CD4-positive, alpha-beta T cell treated with Interleukin-12 subunit alpha and Interleukin-12 subunit beta, for 1 hour (primary cell): ENCODE results near the gene OR52J3.
"Not testable (repeated sequence)": the region's sequence is repeated elsewhere in the genome, so short reads cannot be mapped to it uniquely, and the experiment has no call there.

Experiments used
- DNase-seq: peaks from one replicate; pipeline ENCODE4 v3.0.0-alpha.2; 2020

OR52J3 gene

DNA sequence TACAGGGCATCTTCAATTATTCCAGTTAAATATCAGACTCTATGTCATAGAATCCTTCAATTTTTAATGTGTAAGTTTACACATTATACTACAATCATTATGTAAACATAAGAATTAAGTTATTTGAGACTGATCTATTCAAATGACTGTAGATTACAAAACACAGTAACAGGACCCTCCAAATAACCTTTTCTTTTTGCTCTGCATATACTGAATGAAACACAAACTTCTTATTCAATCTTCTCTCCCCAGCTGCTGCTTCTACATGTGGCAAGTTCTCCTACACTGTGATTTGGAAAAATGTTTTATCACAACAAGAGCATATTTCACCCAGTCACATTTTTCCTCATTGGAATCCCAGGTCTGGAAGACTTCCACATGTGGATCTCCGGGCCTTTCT, at the start of gene OR52J3:
Gene OR52J3 (plus strand): TSS at position 301 of the 400 bp plus-strand sequence. CDS start 0 bp downstream, at position 301.
- DNase-seq: no peak

GRCh38 chr11:5004424-5005274, 41.7 kb upstream of the OR52J3 start:
- no peak for DNase-seq

GRCh38 chr11:5007561-5007960, 38.8 kb upstream of the OR52J3 start:
- DNase-seq: no peak

GRCh38 chr11:5011254-5011653, 35.1 kb upstream of the OR52J3 start:
- DNase-seq: no peak

DNA sequence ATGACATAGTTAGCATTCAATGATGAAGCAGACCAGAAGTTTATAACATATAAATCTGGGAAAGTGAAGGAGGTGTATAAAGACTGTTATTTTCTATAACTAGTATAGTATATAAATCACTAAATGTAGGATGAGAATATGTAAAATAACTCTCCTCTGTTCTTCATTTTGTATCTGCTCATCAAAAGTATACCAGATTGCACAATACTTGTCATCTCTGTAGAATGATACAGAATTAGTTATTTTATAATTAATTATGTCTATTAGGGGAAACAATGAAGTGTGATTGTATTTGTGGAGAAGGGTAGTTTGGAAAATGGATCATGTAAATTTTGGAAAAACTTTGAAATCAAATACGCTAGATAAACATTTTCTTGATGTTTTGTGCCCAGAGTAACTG, 33.3 kb upstream of the OR52J3 start:
- no peak for DNase-seq

- DNase-seq: no peak
These were observed 24.3 kb upstream of the OR52J3 start for GRCh38 chr11:5021996-5022395.

- DNase-seq: no peak
These were observed 9.7 kb upstream of the OR52J3 start for GRCh38 chr11:5036669-5037068.

DNA sequence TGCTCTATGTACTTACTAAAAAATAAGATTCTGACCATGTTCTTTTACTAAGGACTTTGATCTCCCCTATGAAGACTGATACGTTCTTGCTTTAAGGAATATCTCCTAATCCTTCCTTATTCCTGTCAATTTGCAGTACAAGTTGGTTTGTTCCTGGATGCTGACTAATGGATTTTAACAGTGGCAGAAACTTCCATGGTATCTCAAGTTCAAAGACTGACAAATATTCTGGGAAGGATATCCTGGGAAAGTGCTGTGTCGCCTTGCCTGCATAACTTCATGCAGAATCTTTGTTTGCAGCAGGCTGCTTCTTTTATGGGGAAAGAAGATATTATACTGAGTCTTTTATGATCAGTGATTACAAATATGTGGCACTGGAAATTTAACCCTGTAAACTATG, 8.4 kb upstream of the OR52J3 start:
- no peak for DNase-seq

- no peak for DNase-seq
These were observed 8.0 kb upstream of the OR52J3 start for GRCh38 chr11:5038341-5038740.

- no peak for DNase-seq
These were observed 5.5 kb upstream of the OR52J3 start for GRCh38 chr11:5040876-5041275.

GRCh38 chr11:5042091-5042490, 4.2 kb upstream of the OR52J3 start:
- no peak for DNase-seq

GRCh38 chr11:5043380-5043779, 2.9 kb upstream of the OR52J3 start:
- no peak for DNase-seq

DNA sequence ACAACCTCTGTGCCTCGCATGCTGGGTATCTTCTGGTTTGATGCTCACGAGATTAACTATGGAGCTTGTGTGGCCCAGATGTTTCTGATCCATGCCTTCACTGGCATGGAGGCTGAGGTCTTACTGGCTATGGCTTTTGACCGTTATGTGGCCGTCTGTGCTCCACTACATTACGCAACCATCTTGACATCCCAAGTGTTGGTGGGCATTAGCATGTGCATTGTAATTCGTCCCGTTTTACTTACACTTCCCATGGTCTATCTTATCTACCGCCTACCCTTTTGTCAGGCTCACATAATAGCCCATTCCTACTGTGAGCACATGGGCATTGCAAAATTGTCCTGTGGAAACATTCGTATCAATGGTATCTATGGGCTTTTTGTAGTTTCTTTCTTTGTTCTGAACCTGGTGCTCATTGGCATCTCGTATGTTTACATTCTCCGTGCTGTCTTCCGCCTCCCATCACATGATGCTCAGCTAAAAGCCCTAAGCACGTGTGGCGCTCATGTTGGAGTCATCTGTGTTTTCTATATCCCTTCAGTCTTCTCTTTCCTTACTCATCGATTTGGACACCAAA, 516 bp downstream of the OR52J3 start:
- DNase-seq: no peak

DNA sequence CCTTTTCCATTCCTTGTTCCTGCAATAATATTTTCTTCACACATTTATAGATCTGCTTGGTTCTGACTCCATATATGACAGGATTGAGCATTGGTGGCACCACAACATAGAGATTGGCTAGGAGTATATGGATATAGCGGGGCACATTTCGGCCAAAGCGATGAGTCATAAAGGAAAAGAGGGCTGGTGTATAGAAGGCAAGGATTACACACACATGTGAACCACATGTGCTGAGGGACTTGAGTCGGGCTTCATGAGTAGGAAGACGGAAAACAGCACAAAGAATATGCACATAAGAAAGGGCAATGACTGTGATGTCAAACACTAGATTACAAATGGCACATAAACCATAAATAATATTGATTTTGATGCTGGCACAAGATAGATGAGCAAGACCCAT, 12.4 kb downstream of the OR52J3 start:
- DNase-seq: not testable (repeated sequence)

DNA sequence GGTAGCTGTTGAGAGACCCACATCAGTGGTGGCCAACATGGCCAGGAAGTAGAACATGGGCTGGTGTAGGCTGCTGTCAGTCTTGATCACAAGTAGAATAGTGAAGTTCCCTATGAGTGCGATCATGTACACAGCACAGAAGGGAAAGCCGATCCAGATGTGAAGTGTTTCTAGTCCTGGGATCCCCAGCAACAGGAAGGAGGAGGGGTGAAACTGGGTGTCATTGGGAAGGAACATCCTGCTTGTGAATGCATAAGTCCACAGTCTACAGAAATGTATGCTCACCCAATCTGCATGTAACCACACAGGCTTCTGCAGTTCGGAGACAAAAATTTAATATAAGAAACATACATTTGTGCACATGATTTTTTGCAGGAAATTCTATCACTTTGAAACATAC, 13.1 kb downstream of the OR52J3 start, which contains the start of gene OR52E2:
Gene OR52E2 (minus strand): TSS at position 237 of the 400 bp plus-strand sequence. CDS start 0 bp downstream, at position 237.
- DNase-seq: no peak

DNA sequence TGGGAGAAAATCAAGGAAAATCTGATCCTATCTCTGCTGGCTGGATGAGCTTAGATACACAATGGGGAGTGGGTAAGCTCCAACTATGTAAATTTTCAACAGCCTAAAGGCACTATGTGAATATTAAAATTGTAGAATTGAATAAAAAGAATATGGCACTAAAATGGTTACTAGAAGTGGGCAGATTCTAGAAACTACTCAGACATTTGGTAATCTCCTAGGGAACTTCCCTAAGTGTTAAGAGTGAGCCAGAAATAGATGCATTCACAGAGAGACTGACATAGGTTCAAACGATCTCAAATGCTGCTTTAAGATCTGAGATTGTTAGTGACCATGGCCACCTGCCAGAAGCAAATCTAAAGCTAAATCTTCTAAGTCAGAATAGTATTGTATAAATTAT, 18.7 kb downstream of the OR52J3 start:
- no peak for DNase-seq

- no peak for DNase-seq
These were observed 22.9 kb downstream of the OR52J3 start, which contains the start of gene OR52E1 for GRCh38 chr11:5069272-5069671. Gene OR52E1, plus strand, starts transcription at chr11:5069572.

DNA sequence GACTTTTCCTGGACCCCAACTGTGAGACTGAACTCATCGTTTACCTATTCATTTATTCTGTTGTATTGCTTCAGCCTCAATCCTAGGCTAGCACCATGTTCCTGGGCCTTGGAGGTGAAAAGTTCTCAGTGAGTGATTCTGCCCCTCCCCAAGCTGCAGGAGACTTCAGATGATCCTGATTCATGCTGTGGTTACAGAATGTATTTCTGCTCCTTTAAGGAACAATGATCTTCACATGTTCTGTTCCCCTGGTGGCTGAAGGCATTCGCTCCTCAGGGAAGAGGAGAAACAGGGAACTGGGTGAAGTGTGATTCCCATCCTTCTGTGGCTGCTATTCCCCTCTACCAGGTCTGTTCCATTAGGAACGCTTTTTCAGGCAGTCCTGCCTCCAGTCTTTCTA, 25.5 kb downstream of the OR52J3 start:
- DNase-seq: no peak

GRCh38 chr11:5081405-5081804, 35.1 kb downstream of the OR52J3 start:
- DNase-seq: no peak

DNA sequence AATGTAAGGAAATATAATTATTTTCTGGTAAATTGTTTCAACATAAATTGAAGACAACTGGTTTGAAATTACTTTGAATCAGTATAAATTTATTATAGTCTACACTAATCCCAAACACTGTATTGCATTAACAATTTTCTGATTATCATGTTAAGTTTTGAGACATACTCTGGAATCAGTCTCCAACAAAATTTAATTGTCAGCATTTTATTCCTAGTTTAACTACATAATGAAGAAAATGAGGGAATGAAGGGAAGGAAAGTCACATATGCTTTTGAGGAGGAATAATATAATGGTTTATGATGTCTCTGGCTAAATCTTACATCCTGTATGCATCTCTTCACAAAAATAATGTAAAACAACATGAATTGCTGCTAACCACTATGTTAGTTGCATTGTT, 37.3 kb downstream of the OR52J3 start:
- no peak for DNase-seq

GRCh38 chr11:5088556-5088955, 42.2 kb downstream of the OR52J3 start:
- no peak for DNase-seq

- DNase-seq: no peak
These were observed 44.3 kb downstream of the OR52J3 start for GRCh38 chr11:5090668-5091067.

DNA sequence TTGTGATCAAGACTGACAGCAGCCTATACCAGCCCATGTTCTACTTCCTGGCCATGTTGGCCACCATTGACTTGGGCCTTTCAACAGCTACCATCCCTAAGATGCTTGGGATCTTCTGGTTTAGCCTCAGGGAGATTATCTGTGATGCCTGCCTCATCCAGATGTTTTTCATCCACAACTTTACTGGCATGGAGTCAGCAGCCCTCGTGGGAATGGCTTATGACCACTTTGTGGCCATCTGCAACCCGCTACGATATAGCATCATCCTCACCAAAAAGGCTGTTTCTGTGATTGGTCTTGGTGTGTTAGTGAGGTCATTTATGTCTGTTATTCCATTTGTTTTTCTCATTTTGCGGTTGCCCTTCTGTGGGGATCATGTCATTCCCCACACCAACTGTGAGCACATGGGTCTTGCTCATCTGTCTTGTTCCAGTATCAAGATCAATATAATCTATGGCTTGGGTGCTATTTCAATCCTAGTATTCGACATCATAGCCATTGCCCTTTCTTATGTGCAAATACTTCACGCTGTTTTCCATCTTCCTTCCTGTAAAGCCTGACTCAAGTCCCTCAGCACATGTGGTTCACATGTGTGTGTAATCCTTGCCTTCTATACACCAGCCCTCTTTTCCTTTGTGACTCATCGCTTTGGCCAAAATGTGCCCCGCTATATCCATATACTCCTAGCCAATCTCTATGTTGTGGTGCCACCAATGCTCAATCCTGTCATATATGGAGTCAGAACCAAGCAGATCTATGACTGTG, 46.7 kb downstream of the OR52J3 start:
- no peak for DNase-seq

- no peak for DNase-seq
These were observed 49.7 kb downstream of the OR52J3 start for GRCh38 chr11:5096011-5096410.
